GM12878 (cell line): ENCODE data around the gene SLX4IP. TPM values are rescaled to one million over a fixed set of nuclear protein-coding genes. Genes with fewer than 3 reads are reported as not detected.

Experiments used
- ATAC-seq: fragments of 200-7000 bp; cut with Tn5 transposase; 3 replicates; pipeline ENCODE4 v1.9.1; 2020; ENCODE audit warnings: mild to moderate bottlenecking, moderate library complexity
- BruUV-seq: library from RNA; stranded (reverse); fragments of 400-500 nt; replicated peaks from 2 replicates; lab custom pipeline; 2021; lab: Mats Ljungman, UMichigan
- CTCF ChIA-PET: fragments of 300-600 bp; sonication (Branson Sonifier 250); formaldehyde crosslinking; extraction: SDS; loops from one replicate; lab custom pipeline; 2021; ENCODE audit warnings: inconsistent platforms; lab: Yijun Ruan, JAX
- POLR2A ChIA-PET: fragments of 350-600 bp; formaldehyde crosslinking; extraction: SDS; loops from one replicate; lab custom pipeline; 2021; ENCODE audit warnings: inconsistent platforms; lab: Charles Lee
- RAD21 ChIA-PET: fragments of 300-600 bp; sonication (Branson Sonifier 250); formaldehyde crosslinking; loops from one replicate; lab custom pipeline; 2023; ENCODE audit warnings: antibody characterized with exemption; ENCODE audit not compliant: unreplicated experiment; lab: Charles Lee
- SMC1A ChIA-PET: fragments of 300-600 bp; sonication (Branson Sonifier 250); formaldehyde crosslinking; loops from one replicate; lab custom pipeline; 2023; ENCODE audit not compliant: unreplicated experiment, uncharacterized antibody; lab: Charles Lee
- DNase-seq: peaks from one replicate; pipeline ENCODE4 v3.0.0-alpha.2; 2011; ENCODE audit warnings: low read depth, low spot score
- FAIRE-seq: peaks from 3 replicates; lab custom pipeline; 2011; peaks lifted over from hg19 to GRCh38; lab: Jason Lieb, UNC
- H2AFZ ChIP-seq: 2 replicates; pipeline ENCODE4 v1.6.0; 2011; ENCODE audit warnings: low read depth, low read length, control low read depth; ENCODE audit not compliant: control insufficient read depth
- H3K27ac ChIP-seq: 2 replicates; pipeline ENCODE4 v1.5.1; 2011; ENCODE audit warnings: control low read depth; ENCODE audit not compliant: control insufficient read depth, insufficient read depth
- H3K27me3 ChIP-seq, 2 experiments: replicated peaks in 1 of 2; 2 replicates each; pipeline versions ENCODE4 v1.6.0 to v1.6.1; 2011; ENCODE audit warnings: low read length in 1 of 2; ENCODE audit not compliant: control insufficient read depth in 2 of 2, insufficient read depth in 2 of 2
- H3K36me3 ChIP-seq, 2 experiments: 2 replicates each; pipeline ENCODE4 v1.5.1; 2011; ENCODE audit warnings: low read length in 1 of 2; ENCODE audit not compliant: control insufficient read depth in 2 of 2, insufficient read depth in 2 of 2
- H3K4me1 ChIP-seq: 2 replicates; pipeline ENCODE4 v1.6.1; 2011; ENCODE audit warnings: mild to moderate bottlenecking, low read length, moderate library complexity, mixed read lengths; ENCODE audit not compliant: control insufficient read depth, insufficient read depth
- H3K4me2 ChIP-seq: 2 replicates; pipeline ENCODE4 v1.6.0; 2011; ENCODE audit warnings: control low read depth; ENCODE audit not compliant: control insufficient read depth, insufficient read depth
- H3K4me3 ChIP-seq: fragments of 200-600 bp; sonication (generic); 2 replicates; pipeline ENCODE4 v1.5.1; 2016
- H3K79me2 ChIP-seq: 2 replicates; pipeline ENCODE4 v1.6.0; 2011; ENCODE audit warnings: low read length; ENCODE audit not compliant: control insufficient read depth, insufficient read depth
- H3K9ac ChIP-seq: 2 replicates; pipeline ENCODE4 v1.8.0; 2011; ENCODE audit warnings: low read length, control low read depth, mixed read lengths; ENCODE audit not compliant: control insufficient read depth, insufficient read depth
- H3K9me3 ChIP-seq: replicated peaks from 3 replicates; pipeline ENCODE4 v1.5.1; 2011; ENCODE audit warnings: mild to moderate bottlenecking, low read length; ENCODE audit not compliant: control insufficient read depth, insufficient read depth
- H4K20me1 ChIP-seq: 2 replicates; pipeline ENCODE4 v1.6.0; 2011; ENCODE audit not compliant: control insufficient read depth, insufficient read depth
- ASH2L ChIP-seq: fragments of 300-600, 200-600 bp; sonication (generic); IDR thresholded peaks from 2 replicates; pipeline ENCODE4 v1.6.1; 2017; ENCODE audit warnings: low read depth, mild to moderate bottlenecking, borderline replicate concordance
- BACH1 ChIP-seq: fragments of 450-650 bp; IDR thresholded peaks from 2 replicates; pipeline ENCODE4 v1.6.1; 2017; ENCODE audit warnings: mild to moderate bottlenecking, borderline replicate concordance
- CREB1 ChIP-seq: IDR thresholded peaks from 2 replicates; pipeline ENCODE4 v1.6.1; 2012; ENCODE audit warnings: low read depth, mild to moderate bottlenecking, inconsistent platforms
- E4F1 ChIP-seq: fragments of 450-650 bp; IDR thresholded peaks from 2 replicates; pipeline ENCODE4 v1.6.1; 2018; ENCODE audit warnings: borderline replicate concordance, mild to moderate bottlenecking; ENCODE audit not compliant: partially characterized antibody
- GATAD2B ChIP-seq: fragments of 450-650 bp; conservative IDR thresholded peaks from 2 replicates; pipeline ENCODE4 v1.6.1; 2017; ENCODE audit warnings: low read depth, mild to moderate bottlenecking, moderate library complexity
- HDAC2 ChIP-seq: fragments of 200-600 bp; sonication (generic); IDR thresholded peaks from 2 replicates; pipeline ENCODE4 v1.6.1; 2017
- IKZF2 ChIP-seq, 2 experiments: fragments of 450-650 bp; IDR thresholded peaks; 2 replicates each; pipeline ENCODE4 v1.6.1; 2017; ENCODE audit warnings: mild to moderate bottlenecking in 2 of 2, moderate library complexity in 2 of 2
- MEF2A ChIP-seq: IDR thresholded peaks from 2 replicates; pipeline ENCODE4 v1.6.1; 2011; ENCODE audit warnings: low read depth, mild to moderate bottlenecking, low read length, moderate library complexity; ENCODE audit not compliant: insufficient read depth
- PAX8 ChIP-seq: fragments of 450-650 bp; IDR thresholded peaks from 2 replicates; pipeline ENCODE4 v1.6.1; 2017; ENCODE audit warnings: mild to moderate bottlenecking, moderate library complexity
- SPI1 ChIP-seq: IDR thresholded peaks from 2 replicates; pipeline ENCODE4 v1.6.1; 2011; ENCODE audit warnings: low read depth, mild to moderate bottlenecking, low read length, moderate library complexity, borderline replicate concordance; ENCODE audit not compliant: insufficient read depth
- SUPT20H ChIP-seq: IDR thresholded peaks from 2 replicates; pipeline ENCODE4 v1.6.1; 2011; ENCODE audit warnings: low read depth, mild to moderate bottlenecking, low read length, moderate library complexity, borderline replicate concordance; ENCODE audit not compliant: control insufficient read depth
- TARDBP ChIP-seq: IDR thresholded peaks from 2 replicates; pipeline ENCODE4 v1.6.1; 2016; ENCODE audit warnings: borderline replicate concordance
- WGBS: methylation state at CpG from one replicate; pipeline ENCODE4 v1.1.6; 2016; ENCODE audit warnings: low lambda C conversion rate; ENCODE audit not compliant: insufficient replicate concordance, insufficient coverage; ENCODE audit errors: missing lambda C conversion rate; 5-methylcytosine and 5-hydroxymethylcytosine counted together
- in situ Hi-C: fragments of 300-500 bp; cut with MboI; formaldehyde crosslinking; loops from 9 replicates; pipeline ENCODE4 v1.14.3; 2018; ENCODE audit warnings: mixed read lengths
- intact Hi-C: fragments of 100-400 bp; cut with micrococcal nuclease; formaldehyde crosslinking; loops from one replicate; pipeline ENCODE4 v1.14.2; 2022; ENCODE audit not compliant: unreplicated experiment
- polyA plus RNA-seq, 11 experiments: library from polyadenylated mRNA; depleted of rRNA in 4 of 11; unstranded in 6 of 11; stranded (reverse) in 5 of 11; fragments of >200 nt; fragmentation: Nextera tagmentation in 4 of 11; fragmentation: Illumina TruSeq in 1 of 11; extraction: Ambion mirVana in 4 of 11; extraction: Trizol in 1 of 11; gene quantifications; 1 replicate in 1 of 11; 2 replicates in 10 of 11; pipeline versions ENCODE4 v1.2.1 to v1.2.3, GENCODE V29; 2011 to 2016; ENCODE audit warnings: inconsistent platforms in 2 of 11, missing spikeins in 2 of 11, low read depth in 1 of 11
- total RNA-seq, 4 experiments: library from RNA; depleted of rRNA in 3 of 4; stranded (reverse); fragments of >200 nt in 3 of 4; fragmentation: Illumina TruSeq in 1 of 4; extraction: Trizol in 1 of 4; gene quantifications; 2 replicates each; pipeline versions ENCODE4 v1.2.1 to v1.2.3, GENCODE V29; 2013 to 2021
- TF ChIP-seq, protein P1 (sequence below): fragments of 450-650 bp; IDR thresholded peaks from 2 replicates; pipeline ENCODE4 v1.6.1; 2016; ENCODE audit warnings: mild to moderate bottlenecking
- TF ChIP-seq, protein P2 (sequence below): IDR thresholded peaks from 2 replicates; pipeline ENCODE4 v1.6.1; 2012; ENCODE audit warnings: low read depth, low read length, improper control_type of control experiment
- TF ChIP-seq, protein P3 (sequence below): IDR thresholded peaks from 2 replicates; pipeline ENCODE4 v1.6.1; 2012; ENCODE audit warnings: mild to moderate bottlenecking, low read depth, low read length

SLX4IP gene
- total and polyA plus RNA-seq, 10 of the 15 experiments (the other 5 are each of a cell fraction or from before 2014, with no cell fraction given): 2.2 to 11.0 (median 6.3) TPM

- CTCF ChIA-PET: interaction anchor here (1.2 kb wide), 1 partner anchor 10 kb away, joined by 3 read pairs; no protein-coding TSS in a partner anchor
- Histone ChIP-seq H3K4me2 (no peak overlapping the region), H3K4me1 (no peaks in the 10 kb centered on the region; the same call in 1 of the 2 replicates), H4K20me1 (no peaks in the 10 kb centered on the region), H3K27me3 (no peaks in the 10 kb centered on the region), H3K4me3 (no peak overlapping the region), H3K27ac (no peak overlapping the region), H3K9me3 (no peaks in the 10 kb centered on the region), H3K36me3 (peaks cover 0 to 1% of the 10 kb centered on the region in 2 experiments; a peak in 1 of 4 replicates), H2AFZ (no peak overlapping the region), H3K79me2 (no peaks in the 10 kb centered on the region), H3K9ac (no peak overlapping the region)
- WGBS: 100% methylated on average over 3 of the region's 3 CpGs
- intact Hi-C loops: no loop called here
- DNase-seq (no peak), ATAC-seq (no peak), FAIRE-seq (no peak)
- RAD21 ChIA-PET: no interaction called here
- SMC1A ChIA-PET: interaction anchor here (1.3 to 1.9 kb wide), 3 partner anchors 10 to 38 kb away, joined by 4 to 6 read pairs (median 5); no protein-coding TSS in a partner anchor
- BruUV-seq: no TSS peak
- POLR2A ChIA-PET: no interaction called here
- in situ Hi-C loops: no loop called here
- TF ChIP-seq PAX8 (no peak), IKZF2 (IDR thresholded peaks at IDR 0.05) (no peak), SPI1 (no peak), CREB1 (no peak), ASH2L (no peak), BACH1 (no peak), TARDBP (no peak), MEF2A (no peak), SUPT20H (no peak), HDAC2 (no peak), GATAD2B (no peak), E4F1 (no peak)
- TF ChIP-seq, protein P1, sequence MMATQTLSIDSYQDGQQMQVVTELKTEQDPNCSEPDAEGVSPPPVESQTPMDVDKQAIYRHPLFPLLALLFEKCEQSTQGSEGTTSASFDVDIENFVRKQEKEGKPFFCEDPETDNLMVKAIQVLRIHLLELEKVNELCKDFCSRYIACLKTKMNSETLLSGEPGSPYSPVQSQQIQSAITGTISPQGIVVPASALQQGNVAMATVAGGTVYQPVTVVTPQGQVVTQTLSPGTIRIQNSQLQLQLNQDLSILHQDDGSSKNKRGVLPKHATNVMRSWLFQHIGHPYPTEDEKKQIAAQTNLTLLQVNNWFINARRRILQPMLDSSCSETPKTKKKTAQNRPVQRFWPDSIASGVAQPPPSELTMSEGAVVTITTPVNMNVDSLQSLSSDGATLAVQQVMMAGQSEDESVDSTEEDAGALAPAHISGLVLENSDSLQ: no peak
- TF ChIP-seq, protein P2, sequence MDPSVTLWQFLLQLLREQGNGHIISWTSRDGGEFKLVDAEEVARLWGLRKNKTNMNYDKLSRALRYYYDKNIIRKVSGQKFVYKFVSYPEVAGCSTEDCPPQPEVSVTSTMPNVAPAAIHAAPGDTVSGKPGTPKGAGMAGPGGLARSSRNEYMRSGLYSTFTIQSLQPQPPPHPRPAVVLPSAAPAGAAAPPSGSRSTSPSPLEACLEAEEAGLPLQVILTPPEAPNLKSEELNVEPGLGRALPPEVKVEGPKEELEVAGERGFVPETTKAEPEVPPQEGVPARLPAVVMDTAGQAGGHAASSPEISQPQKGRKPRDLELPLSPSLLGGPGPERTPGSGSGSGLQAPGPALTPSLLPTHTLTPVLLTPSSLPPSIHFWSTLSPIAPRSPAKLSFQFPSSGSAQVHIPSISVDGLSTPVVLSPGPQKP: no peak
- TF ChIP-seq, protein P3, sequence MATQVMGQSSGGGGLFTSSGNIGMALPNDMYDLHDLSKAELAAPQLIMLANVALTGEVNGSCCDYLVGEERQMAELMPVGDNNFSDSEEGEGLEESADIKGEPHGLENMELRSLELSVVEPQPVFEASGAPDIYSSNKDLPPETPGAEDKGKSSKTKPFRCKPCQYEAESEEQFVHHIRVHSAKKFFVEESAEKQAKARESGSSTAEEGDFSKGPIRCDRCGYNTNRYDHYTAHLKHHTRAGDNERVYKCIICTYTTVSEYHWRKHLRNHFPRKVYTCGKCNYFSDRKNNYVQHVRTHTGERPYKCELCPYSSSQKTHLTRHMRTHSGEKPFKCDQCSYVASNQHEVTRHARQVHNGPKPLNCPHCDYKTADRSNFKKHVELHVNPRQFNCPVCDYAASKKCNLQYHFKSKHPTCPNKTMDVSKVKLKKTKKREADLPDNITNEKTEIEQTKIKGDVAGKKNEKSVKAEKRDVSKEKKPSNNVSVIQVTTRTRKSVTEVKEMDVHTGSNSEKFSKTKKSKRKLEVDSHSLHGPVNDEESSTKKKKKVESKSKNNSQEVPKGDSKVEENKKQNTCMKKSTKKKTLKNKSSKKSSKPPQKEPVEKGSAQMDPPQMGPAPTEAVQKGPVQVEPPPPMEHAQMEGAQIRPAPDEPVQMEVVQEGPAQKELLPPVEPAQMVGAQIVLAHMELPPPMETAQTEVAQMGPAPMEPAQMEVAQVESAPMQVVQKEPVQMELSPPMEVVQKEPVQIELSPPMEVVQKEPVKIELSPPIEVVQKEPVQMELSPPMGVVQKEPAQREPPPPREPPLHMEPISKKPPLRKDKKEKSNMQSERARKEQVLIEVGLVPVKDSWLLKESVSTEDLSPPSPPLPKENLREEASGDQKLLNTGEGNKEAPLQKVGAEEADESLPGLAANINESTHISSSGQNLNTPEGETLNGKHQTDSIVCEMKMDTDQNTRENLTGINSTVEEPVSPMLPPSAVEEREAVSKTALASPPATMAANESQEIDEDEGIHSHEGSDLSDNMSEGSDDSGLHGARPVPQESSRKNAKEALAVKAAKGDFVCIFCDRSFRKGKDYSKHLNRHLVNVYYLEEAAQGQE: no peak
Measured at GRCh38 chr20:10621149-10621548, 186.0 kb downstream of the SLX4IP start.
